Keratinocyte (primary cell): ENCODE results near the gene SAFB2. TPM values are rescaled to one million over a fixed set of nuclear protein-coding genes. Genes with fewer than 3 reads are reported as not detected.

Experiments used
- DNase-seq: peaks from one replicate; pipeline ENCODE4 v3.0.0-alpha.2; 2011; ENCODE audit warnings: low read depth, missing footprints, low spot score
- FAIRE-seq: peaks from 2 replicates; lab custom pipeline; 2011; peaks lifted over from hg19 to GRCh38; lab: Jason Lieb, UNC
- H2AFZ ChIP-seq: 2 replicates; pipeline ENCODE4 v1.6.0; 2012; ENCODE audit warnings: low read length, control low read depth, inconsistent platforms; ENCODE audit not compliant: control insufficient read depth
- H3K27ac ChIP-seq: 2 replicates; pipeline ENCODE4 v1.5.1; 2011; ENCODE audit warnings: low read length; ENCODE audit not compliant: control insufficient read depth, insufficient read depth
- H3K27me3 ChIP-seq: 3 replicates; pipeline ENCODE4 v1.6.0; 2011; ENCODE audit warnings: low read length; ENCODE audit not compliant: control insufficient read depth, insufficient read depth; ENCODE audit errors: extremely low read depth
- H3K36me3 ChIP-seq, 2 experiments: 2 replicates in 1 of 2; 3 replicates in 1 of 2; pipeline ENCODE4 v1.5.1; 2011; ENCODE audit warnings: low read length in 2 of 2, mild to moderate bottlenecking in 1 of 2; ENCODE audit not compliant: control insufficient read depth in 2 of 2, insufficient read depth in 2 of 2; ENCODE audit errors: extremely low read depth in 1 of 2
- H3K4me1 ChIP-seq: 3 replicates; pipeline ENCODE4 v1.5.1; 2011; ENCODE audit warnings: low read length; ENCODE audit not compliant: control insufficient read depth, insufficient read depth; ENCODE audit errors: extremely low read depth
- H3K4me2 ChIP-seq: 3 replicates; pipeline ENCODE4 v1.6.0; 2011; ENCODE audit warnings: low read depth, low read length; ENCODE audit not compliant: control insufficient read depth, insufficient read depth; ENCODE audit errors: extremely low read depth
- H3K4me3 ChIP-seq, 3 experiments: fragments of 200-600 bp in 1 of 3; sonication (generic) in 1 of 3; 2 replicates in 2 of 3; 3 replicates in 1 of 3; pipeline ENCODE4 v1.5.1; 2011 to 2016; ENCODE audit warnings: low read length in 3 of 3, mild to moderate bottlenecking in 3 of 3, control low read depth in 2 of 3, inconsistent platforms in 1 of 3, low read depth in 1 of 3, mixed read lengths in 1 of 3, mixed run types in 1 of 3, moderate library complexity in 1 of 3; ENCODE audit not compliant: control insufficient read depth in 2 of 3, insufficient read depth in 2 of 3; ENCODE audit errors: extremely low read depth in 1 of 3
- H3K79me2 ChIP-seq: 2 replicates; pipeline ENCODE4 v1.6.0; 2012; ENCODE audit warnings: low read length; ENCODE audit not compliant: control insufficient read depth, insufficient read depth
- H3K9ac ChIP-seq: 3 replicates; pipeline ENCODE4 v1.6.0; 2011; ENCODE audit warnings: low read length; ENCODE audit not compliant: control insufficient read depth, insufficient read depth; ENCODE audit errors: extremely low read depth
- H3K9me1 ChIP-seq: 3 replicates; pipeline ENCODE4 v1.6.0; 2011; ENCODE audit warnings: low read length; ENCODE audit not compliant: control insufficient read depth, insufficient read depth; ENCODE audit errors: extremely low read depth
- H3K9me3 ChIP-seq: 2 replicates; pipeline ENCODE4 v1.5.1; 2012; ENCODE audit warnings: low read depth, low read length; ENCODE audit not compliant: control insufficient read depth
- H4K20me1 ChIP-seq: 3 replicates; pipeline ENCODE4 v1.6.0; 2011; ENCODE audit warnings: low read length; ENCODE audit not compliant: control insufficient read depth, insufficient read depth; ENCODE audit errors: extremely low read depth
- CTCF ChIP-seq, 3 experiments: IDR thresholded peaks in 1 of 3; conservative IDR thresholded peaks in 1 of 3; optimal IDR thresholded peaks in 1 of 3; 2 replicates in 2 of 3; 3 replicates in 1 of 3; pipeline versions ENCODE3 to v1.5.1; 2011; ENCODE audit warnings: low read length in 3 of 3, mild to moderate bottlenecking in 3 of 3, moderate library complexity in 2 of 3, control low read depth in 1 of 3, inconsistent platforms in 1 of 3; ENCODE audit not compliant: insufficient read depth in 2 of 3; ENCODE audit errors: extremely low read depth in 1 of 3
- EZH2 ChIP-seq: IDR thresholded peaks from one replicate; pipeline ENCODE4 v1.6.1; 2012; ENCODE audit warnings: inconsistent platforms, mild to moderate bottlenecking, low read length, moderate library complexity
- dilution Hi-C: fragments of 300-500 bp; cut with MboI; formaldehyde crosslinking; loops from one replicate; pipeline ENCODE4 v1.7.0; 2020; ENCODE audit warnings: low sequenced_read_pairs; ENCODE audit not compliant: extremely low pct_ligation_motif_present
- polyA plus RNA-seq, 5 experiments: library from polyadenylated mRNA; depleted of rRNA in 3 of 5; stranded (reverse) in 3 of 5; stranded (forward) in 1 of 5; unstranded in 1 of 5; fragments of >200 nt; gene quantifications; 1 replicate in 1 of 5; 2 replicates in 3 of 5; 3 replicates in 1 of 5; pipeline versions ENCODE4 v1.2.1 to v1.2.3, GENCODE V29; 2011 to 2012; ENCODE audit warnings: missing spikeins in 2 of 5, low read depth in 1 of 5, low replicate concordance in 1 of 5

SAFB2 gene
- polyA plus RNA-seq, 1 donor (not counting 4 experiments of a cell fraction or from before 2014, with no cell fraction given) = 15.3 TPM

GRCh38 chr19:5632657-5633056 is 10.1 kb upstream of the SAFB2 start:
- Histone ChIP-seq H3K27me3 (no peaks in the 10 kb centered on the region), H3K9me3 (no peaks in the 10 kb centered on the region), H4K20me1 (peaks cover 37% of the 10 kb centered on the region), H3K4me3 (no peak overlapping the region), H2AFZ (no peak overlapping the region), H3K4me2 (no peak overlapping the region), H3K4me1 (no peaks in the 10 kb centered on the region), H3K9ac (no peak overlapping the region), H3K36me3 (peaks cover 11 to 25% of the 10 kb centered on the region in 2 experiments), H3K79me2 (peaks cover 96% of the 10 kb centered on the region), H3K27ac (no peak overlapping the region), H3K9me1 (peaks cover 9% of the 10 kb centered on the region)
- FAIRE-seq = no peak
- TF ChIP-seq EZH2 (no peak), CTCF (optimal IDR thresholded peaks at IDR 0.05 in 1 of 3, IDR thresholded peaks at IDR 0.05 in 1 of 3, conservative IDR thresholded peaks at IDR 0.05 in 1 of 3; ENCODE audit: extremely low read depth in 1 of 3, insufficient read depth in 2 of 3, low read length in 3 of 3) (no peak)
- dilution Hi-C loops = no loop called here
- no peak for DNase-seq

DNA sequence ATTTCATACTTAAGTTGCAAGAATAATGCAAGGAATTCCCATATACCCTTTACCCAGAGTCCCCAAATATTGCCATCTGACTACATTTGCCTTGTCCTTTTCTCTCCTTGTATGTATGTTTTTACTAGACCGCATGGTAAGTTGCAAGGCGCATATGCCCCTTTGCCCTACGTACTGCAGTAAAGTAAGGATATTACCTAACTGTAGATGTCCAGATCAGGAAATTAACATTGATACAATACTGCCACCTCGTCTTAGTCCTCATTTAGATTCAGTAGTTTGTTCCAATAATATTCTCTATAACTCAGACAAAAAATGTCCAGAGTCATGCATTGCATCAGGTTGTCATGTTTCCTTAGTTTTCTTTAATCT is 9.7 kb upstream of the SAFB2 start:
- Histone ChIP-seq H3K79me2 (peaks cover 96% of the 10 kb centered on the region), H4K20me1 (peaks cover 38% of the 10 kb centered on the region), H3K36me3 (peaks cover 14 to 30% of the 10 kb centered on the region in 2 experiments), H3K4me3 (no peak overlapping the region), H3K9me3 (no peaks in the 10 kb centered on the region), H2AFZ (no peak overlapping the region), H3K27ac (no peak overlapping the region), H3K9ac (no peak overlapping the region), H3K4me1 (no peaks in the 10 kb centered on the region), H3K4me2 (no peak overlapping the region), H3K27me3 (no peaks in the 10 kb centered on the region), H3K9me1 (peaks cover 6% of the 10 kb centered on the region)
- DNase-seq = no peak
- no peak for FAIRE-seq
- dilution Hi-C loops = no loop called here
- no peak for TF ChIP-seq EZH2
- TF ChIP-seq CTCF (optimal IDR thresholded peaks at IDR 0.05 in 1 of 3, IDR thresholded peaks at IDR 0.05 in 1 of 3, conservative IDR thresholded peaks at IDR 0.05 in 1 of 3; ENCODE audit: extremely low read depth in 1 of 3, insufficient read depth in 2 of 3, low read length in 3 of 3) = no peak
